Left ventricle myocardium superior (tissue), 1 donor: ENCODE data around the gene CALR. TPM values are rescaled to one million over a fixed set of nuclear protein-coding genes. Genes with fewer than 3 reads are reported as not detected.
A peak's percentile ranks its signal among the peaks of the same experiment; 100 is the strongest.
"Not testable (repeated sequence)": the region's sequence is repeated elsewhere in the genome, so short reads cannot be mapped to it uniquely, and the experiment has no call there.

Source experiments
- ATAC-seq: fragments of 200-7000 bp; cut with Tn5 transposase; one replicate; pipeline ENCODE4 v1.9.1; 2020; ENCODE audit warnings: mild to moderate bottlenecking, moderate library complexity
- DNase-seq: peaks from one replicate; pipeline ENCODE4 v3.0.0-alpha.2; 2020
- intact Hi-C: fragments of 100-400 bp; cut with micrococcal nuclease; formaldehyde crosslinking; loops from one replicate; pipeline ENCODE4 v1.11.0; 2022
- total RNA-seq: library from RNA; stranded (reverse); fragmentation: NEBNext Ultra II Directional; extraction: Animal tissue kit (Norgen Biotek cat#: 25700); gene quantifications from one replicate; pipeline ENCODE4 v1.2.1, GENCODE V29; 2021
- donor health status: DM: no; HTN: yes; CAD: no; lungs with severe emphysema.

The CALR gene
- total RNA-seq, 1 donor from 2014 or later, result 422 TPM

DNA sequence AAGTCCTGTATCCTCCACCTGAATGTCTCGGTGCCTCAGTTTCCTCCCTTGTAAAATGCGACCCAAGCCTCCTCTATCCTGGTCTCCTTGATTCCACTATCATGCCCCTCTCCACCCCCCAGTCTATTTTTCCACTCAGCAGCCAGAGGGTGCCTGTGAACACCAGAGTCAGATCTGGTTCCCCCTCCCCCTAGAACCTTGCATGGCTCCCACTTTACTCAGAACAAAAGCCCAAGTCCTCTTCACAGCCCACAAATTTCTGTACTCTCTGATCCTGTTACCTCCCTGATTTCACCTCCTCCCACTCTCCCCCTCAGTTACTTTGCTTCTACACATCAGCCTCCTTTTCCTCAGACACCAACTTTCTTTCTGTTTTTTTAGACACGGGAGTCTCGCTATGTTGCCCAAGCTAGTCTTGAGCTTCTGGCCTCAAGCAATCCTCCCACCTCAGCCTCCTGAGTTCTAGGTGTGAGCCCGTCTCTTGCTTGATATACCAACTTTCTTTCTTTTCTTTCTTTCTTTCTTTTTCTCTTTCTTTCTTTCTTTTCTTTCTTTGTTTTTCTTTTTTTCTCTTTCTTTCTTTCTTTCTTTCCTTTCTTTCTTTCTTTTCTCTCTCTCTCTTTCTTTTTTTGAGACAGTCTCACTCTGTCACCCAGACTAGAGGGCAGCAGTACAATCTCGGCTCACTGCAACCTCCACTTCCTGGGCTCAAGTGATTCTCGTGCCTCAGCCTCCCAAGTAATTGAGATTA is 31.8 kb downstream of the CALR start:
- peak; percentile 3 for ATAC-seq
- peak; percentile 11 for DNase-seq
- intact Hi-C loops, result no loop called here

- ATAC-seq, result no peak
- DNase-seq, result no peak
- intact Hi-C loops, result no loop called here
These were observed 34.8 kb downstream of the CALR start for GRCh38 chr19:12973236-12973635.

GRCh38 chr19:12974301-12975220 is 36.2 kb downstream of the CALR start:
- ATAC-seq, result no peak
- no peak for DNase-seq
- intact Hi-C loops, result loop anchor here (5.0 kb wide), 1 partner anchor 288 kb away; no protein-coding TSS in a partner anchor

DNA sequence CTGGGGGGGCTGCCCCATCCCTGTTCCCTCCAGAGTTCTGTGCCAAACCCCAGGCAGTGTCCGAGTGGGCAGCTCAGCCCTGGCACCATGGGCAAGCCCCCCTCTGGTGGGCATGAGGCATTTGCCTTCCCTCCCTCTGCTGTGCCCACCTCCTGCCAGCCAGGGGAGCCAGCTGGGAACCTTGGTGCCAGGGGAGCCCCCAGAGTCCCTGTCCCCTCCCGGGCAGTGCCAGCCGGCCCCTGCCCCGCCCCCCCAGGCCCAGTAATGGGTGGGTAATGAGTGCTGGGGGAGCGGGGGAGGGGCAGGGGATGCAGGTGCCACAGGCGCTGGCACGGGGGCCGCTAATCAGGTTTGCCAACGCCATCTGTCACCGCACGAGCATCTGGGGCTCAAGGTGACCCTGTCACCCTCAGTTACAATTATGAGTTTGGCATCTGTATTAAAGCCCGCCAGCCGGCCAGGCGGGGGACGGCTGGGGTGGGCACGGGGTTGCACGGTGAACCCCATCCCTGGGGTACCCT is 36.9 kb downstream of the CALR start:
- DNase-seq (no peak), ATAC-seq (peak; percentile 4)
- intact Hi-C loops, result loop anchor here (5.0 kb wide), 1 partner anchor 287 kb away; no protein-coding TSS in a partner anchor

DNA sequence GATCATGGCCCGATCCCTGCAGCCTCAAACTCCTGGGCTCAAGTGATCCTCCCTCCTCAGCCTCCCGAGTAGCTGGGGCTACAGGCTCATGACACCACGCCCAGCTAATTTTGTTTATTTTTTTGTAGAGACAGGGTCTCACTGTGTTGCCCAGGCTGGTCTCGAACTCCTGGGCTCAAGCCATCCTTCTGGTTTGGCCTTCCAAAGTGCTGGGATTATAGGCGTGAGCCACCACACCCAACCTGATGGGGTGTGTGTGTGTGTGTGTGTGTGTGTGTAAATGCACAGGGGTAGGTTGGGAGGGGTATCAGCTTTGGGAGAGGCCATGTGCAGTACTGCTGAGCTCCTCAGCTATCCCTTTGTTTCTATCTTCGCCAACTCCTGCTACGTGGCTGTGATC is 37.7 kb downstream of the CALR start:
- not testable (repeated sequence) for DNase-seq, ATAC-seq
- intact Hi-C loops, result loop anchor here (5.0 kb wide), 1 partner anchor 286 kb away; no protein-coding TSS in a partner anchor

DNA sequence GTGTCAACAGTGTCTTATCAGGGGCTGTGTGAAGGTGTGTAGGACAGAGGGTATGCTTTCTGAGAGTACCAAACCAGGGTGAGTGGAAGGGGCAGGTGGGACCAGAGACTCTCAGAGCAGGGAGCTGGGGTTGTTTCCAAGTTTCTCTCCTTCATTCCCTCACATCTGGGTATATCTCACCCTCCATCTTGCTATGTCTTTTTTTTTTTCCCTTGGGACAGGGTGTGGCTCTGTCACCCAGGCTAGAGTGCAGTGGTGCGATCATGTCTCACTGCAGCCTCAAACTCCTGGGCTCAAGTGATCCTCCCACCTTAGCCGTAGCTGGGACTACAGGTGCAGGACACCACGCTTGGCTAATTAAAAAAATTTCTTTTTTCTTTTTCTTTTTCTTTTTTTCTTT is 41.6 kb downstream of the CALR start:
- ATAC-seq (no peak), DNase-seq (no peak)
- intact Hi-C loops, result loop anchor here (5.0 kb wide), 2 partner anchors 107 to 282 kb away; no protein-coding TSS in a partner anchor

DNA sequence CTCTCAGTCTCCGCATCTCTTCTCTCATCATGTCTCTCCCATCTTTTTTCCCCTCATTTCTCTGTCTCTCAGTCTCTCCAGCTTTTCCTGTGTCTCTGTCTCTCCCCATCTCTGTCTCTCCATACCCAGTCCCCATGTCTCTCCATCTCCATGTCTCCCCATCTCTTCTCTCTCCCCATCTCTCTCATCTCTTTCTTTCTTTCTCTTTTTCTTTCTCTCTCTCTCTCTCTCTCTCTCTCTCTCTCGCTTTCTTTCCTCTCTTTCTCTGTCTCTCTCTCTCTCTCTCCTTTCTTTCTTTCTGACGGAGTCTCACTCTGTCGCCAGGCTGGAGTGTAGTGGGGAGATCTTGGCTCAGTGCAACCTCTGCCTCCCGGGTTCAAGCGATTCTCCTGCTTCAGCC is 44.2 kb downstream of the CALR start:
- no peak for ATAC-seq
- intact Hi-C loops, result loop anchor here (5.0 kb wide), 1 partner anchor 105 kb away; no protein-coding TSS in a partner anchor
- DNase-seq, result no peak

DNA sequence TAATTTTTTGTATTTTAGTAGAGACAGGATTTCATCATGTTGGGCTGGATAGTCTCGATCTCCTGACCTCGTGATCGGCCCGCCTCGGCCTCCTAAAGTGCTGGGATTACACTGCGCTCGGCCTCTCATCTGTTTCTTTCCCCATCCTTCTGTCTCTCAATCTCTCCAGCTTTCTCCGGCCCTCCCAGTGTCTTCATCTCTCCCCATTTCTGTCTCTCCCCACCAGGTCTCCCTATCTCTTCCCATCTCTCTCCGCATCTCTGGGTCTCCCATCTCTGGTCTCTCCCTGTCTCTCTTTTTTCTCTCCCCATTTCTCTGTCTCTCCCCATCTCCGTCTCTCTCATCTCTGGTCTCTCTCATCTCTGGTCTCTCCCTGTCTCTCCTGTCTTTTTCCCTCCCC is 44.7 kb downstream of the CALR start:
- DNase-seq (no peak), ATAC-seq (no peak)
- intact Hi-C loops, result loop anchor here (5.0 kb wide), 1 partner anchor 104 kb away; no protein-coding TSS in a partner anchor

GRCh38 chr19:12983542-12984142 is 45.2 kb downstream of the CALR start:
- DNase-seq (peak; percentile 91), ATAC-seq (peak; percentile 80)
- intact Hi-C loops, result loop anchor here (5.0 kb wide), 1 partner anchor 104 kb away; no protein-coding TSS in a partner anchor

GRCh38 chr19:12984143-12984627 is 45.8 kb downstream of the CALR start:
- no peak for DNase-seq
- intact Hi-C loops, result loop anchor here (5.0 kb wide), 1 partner anchor 103 kb away; no protein-coding TSS in a partner anchor
- ATAC-seq, result no peak

DNA sequence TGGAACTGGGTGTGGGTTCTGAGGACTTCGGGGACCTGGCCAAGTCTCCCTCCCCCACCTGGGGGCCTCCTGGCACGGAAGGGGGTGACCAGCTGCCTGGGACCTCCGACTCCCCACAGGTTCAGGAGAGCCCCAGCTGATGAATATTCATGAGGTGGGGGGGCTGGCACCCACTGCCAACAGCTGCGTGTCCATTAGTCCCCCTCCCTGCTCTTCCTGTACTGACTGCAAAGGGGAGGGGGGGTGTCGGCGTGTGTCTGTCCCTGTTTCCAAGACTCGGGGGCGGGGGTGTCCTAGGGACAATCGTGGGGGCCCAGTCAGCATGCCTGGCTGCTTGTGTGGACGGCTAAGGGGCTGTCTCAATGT is 46.3 kb downstream of the CALR start:
- intact Hi-C loops, result loop anchor here (5.0 kb wide), 1 partner anchor 103 kb away; no protein-coding TSS in a partner anchor
- DNase-seq, result no peak
- peak; percentile 2 for ATAC-seq

DNA sequence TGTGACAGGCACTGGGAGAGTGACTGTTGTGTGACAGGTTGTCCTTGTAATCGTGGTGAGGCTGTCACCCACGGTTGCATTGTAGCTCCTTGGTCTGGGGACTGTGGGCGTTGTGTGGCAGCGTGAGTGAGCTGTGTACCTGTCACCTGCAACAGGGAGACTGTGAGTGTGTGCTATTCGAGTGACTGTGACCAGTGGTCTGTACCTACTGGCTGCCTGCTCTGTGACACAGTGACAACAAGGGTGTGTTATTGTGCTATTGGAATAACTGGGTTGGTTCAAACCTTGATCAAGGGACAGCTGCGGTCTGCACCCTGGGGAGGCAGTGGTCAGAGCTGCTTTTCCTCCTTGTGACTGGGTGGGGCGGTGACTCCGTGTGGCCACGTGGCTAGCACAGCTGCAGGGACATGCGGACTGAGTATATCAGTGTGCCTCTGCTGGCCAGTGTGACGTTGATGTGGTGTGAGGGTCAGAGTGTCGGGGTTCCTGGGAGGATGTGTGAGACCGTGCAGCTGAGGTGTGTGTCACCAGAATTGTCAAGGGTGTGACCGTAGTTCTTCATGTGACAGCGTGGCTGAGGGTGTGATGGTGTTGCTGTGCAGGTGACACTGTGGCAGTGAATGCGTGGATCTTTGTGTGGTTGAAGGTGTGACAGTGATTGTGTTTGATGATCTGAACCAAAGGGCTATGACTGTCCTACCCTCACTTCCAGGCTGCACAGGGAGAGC is 46.8 kb downstream of the CALR start:
- intact Hi-C loops, result no loop called here
- ATAC-seq, result peak; percentile 63
- DNase-seq, result peak; percentile 73

DNA sequence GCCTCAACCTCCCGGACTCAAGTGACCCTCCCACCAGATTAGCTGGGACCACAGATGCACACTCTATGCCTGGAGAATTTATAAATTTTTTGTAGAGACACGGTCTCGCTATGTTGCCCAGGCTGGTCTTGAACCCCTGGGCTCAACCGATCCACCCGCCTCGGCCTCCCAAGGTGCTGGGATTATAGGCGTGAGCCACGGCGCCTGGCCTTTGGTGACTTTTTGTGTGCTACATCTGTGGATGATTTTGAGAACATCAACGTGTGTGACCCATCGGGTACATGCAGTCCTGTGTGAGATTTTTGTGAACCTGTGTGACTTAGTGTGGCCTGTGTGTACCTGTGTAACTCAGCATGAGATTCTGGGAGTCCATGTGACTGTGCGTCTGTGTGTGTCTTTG is 48.3 kb downstream of the CALR start:
- intact Hi-C loops, result no loop called here
- ATAC-seq (no peak), DNase-seq (no peak)

DNA sequence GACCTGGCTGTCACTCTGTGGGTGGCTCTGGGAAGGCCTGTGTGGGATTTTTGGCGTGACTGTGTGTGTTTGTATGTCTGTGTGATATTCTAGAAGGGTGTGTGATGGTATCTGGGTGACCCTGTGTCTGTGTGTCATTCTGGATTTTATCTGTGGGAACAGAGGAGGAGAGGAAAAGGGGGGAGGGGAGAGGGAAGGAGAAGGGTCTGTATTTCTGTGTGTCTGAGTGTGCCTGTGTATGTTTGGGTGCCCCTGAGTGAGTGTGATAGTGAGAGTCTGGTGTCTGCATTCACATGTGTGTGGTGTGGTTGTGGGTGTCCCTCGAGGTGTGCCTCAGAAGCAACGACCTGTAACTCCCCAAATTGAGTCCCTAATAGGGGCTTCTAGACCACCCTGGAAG is 48.8 kb downstream of the CALR start:
- DNase-seq (no peak), ATAC-seq (no peak)
- intact Hi-C loops, result no loop called here

DNA sequence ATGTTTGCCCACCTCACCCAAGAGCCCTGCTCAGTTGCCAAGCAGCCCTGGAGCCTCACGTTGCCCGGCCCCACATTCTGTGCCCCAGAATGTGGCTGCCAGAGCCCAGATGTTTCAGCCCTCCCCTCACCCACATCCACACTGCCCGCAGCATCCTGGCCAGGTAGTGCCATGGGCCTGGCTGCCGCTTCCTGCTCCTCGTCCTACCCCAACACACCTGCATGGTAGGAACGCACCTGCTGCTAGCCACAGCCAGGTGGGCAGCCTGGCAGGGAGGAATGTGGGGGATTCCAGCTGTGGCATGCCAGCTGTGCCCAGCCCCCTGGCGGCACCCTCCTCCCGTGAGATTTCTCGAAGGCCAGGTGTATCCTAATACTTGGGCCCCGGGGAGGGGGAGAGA is 49.4 kb downstream of the CALR start:
- DNase-seq (no peak), ATAC-seq (no peak)
- intact Hi-C loops, result no loop called here

DNA sequence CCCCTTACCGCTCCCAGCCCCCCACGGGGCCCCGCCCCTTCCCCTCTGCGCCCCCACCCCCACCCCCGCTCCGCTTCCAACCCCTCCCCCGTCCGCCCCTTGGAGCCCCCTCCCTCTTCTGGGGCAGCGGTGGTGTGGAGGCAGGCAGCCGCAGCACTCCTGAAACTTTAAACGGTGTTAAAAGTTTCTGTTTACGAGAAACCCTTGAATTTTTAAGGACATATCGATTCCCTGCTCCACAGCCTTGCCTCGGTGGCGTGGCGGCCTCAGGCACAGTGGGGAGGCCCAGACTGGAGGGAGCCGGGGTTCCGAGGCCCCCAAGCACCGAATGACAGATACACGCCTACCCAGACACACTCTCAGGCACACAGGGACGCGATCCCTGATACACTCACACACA is 52.0 kb downstream of the CALR start:
- no peak for DNase-seq
- ATAC-seq, result no peak
- intact Hi-C loops, result no loop called here

DNA sequence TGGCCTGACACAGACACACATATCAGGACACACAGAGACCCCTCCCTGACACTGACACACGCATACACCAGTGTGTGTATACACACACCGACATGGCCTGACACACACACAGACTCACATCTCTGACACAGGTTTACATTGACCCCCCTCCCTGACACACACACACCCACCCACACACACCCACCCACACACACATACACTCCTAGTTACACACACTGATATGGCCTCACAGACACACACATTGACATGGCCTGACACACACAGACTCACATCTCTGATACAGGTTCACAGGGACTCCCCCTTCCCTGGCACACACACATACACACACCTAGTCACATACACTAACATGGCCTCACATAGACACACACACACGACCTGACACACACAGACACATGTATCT is 52.4 kb downstream of the CALR start:
- ATAC-seq, result no peak
- intact Hi-C loops, result no loop called here
- DNase-seq, result no peak

GRCh38 chr19:12991296-12991695 is 52.9 kb downstream of the CALR start:
- no peak for ATAC-seq
- no peak for DNase-seq
- intact Hi-C loops, result no loop called here
